Stimulated activated naive CD8-positive, alpha-beta T cell treated with anti-CD3 and anti-CD28 coated beads, Interleukin-15, amount 100 ng/mL, for 72 hours (primary cell): ENCODE measurements around the gene TSSK2.
A peak's percentile ranks its signal among the peaks of the same experiment; 100 is the strongest.

ENCODE experiments used
- ATAC-seq: fragments of 150-1000 bp; cut with Tn5 transposase; 2 replicates; pipeline ENCODE4 v1.10.0; 2021; ENCODE audit warnings: mild to moderate bottlenecking, moderate library complexity
- DNase-seq, 2 donors: peaks; one replicate each; pipeline ENCODE4 v3.0.0; 2021 to 2022
- H3K27ac Mint-ChIP-seq, 2 donors: one replicate each; pipeline ENCODE4 v1.8.0; 2022; ENCODE audit warnings: mild to moderate bottlenecking in 2 of 2, mixed read lengths in 2 of 2, moderate library complexity in 2 of 2
- H3K27me3 Mint-ChIP-seq: one replicate; pipeline ENCODE4 v1.8.0; 2022; ENCODE audit warnings: mixed read lengths
- H3K4me1 Mint-ChIP-seq: one replicate; pipeline ENCODE4 v1.8.0; 2022; ENCODE audit warnings: mild to moderate bottlenecking, mixed read lengths
- H3K4me3 Mint-ChIP-seq, 2 donors: one replicate each; pipeline ENCODE4 v1.8.0; 2022; ENCODE audit warnings: mild to moderate bottlenecking in 2 of 2, mixed read lengths in 2 of 2, moderate library complexity in 1 of 2
- H3K9me3 Mint-ChIP-seq, 2 donors: one replicate each; pipeline ENCODE4 v1.8.0; 2022; ENCODE audit warnings: mixed read lengths in 2 of 2

The TSSK2 gene

DNA sequence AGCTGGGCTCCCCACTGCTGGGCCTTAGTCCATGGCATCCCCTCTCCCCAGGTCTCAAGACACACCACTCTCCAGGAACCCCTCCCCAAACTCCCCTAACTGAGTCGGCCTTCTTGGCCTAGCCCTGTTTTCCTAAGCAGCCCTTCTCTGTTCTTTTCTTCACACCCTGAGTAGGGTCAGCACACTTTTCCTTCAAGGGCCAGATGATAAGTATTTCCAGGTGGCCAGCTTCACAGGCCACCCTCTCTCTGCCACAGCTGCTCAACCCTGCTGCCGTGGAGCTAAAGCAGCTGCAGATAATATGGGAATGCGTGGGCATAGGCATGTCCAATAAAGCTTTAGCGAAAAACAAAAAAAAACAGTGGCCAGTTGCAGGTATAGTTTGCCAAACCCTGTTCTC lies 33.0 kb upstream of the TSSK2 start:
- H3K27me3 Mint-ChIP-seq = no peaks in the 10 kb centered on the region
- peaks cover 22% of the 10 kb centered on the region for H3K4me1 Mint-ChIP-seq
- H3K4me3 Mint-ChIP-seq = no peak overlapping the region
- ATAC-seq = no peak
- H3K9me3 Mint-ChIP-seq = no peaks in the 10 kb centered on the region
- peak overlapping the region in 1 of 2 donors; percentile 13 for H3K27ac Mint-ChIP-seq
- DNase-seq = no peak

DNA sequence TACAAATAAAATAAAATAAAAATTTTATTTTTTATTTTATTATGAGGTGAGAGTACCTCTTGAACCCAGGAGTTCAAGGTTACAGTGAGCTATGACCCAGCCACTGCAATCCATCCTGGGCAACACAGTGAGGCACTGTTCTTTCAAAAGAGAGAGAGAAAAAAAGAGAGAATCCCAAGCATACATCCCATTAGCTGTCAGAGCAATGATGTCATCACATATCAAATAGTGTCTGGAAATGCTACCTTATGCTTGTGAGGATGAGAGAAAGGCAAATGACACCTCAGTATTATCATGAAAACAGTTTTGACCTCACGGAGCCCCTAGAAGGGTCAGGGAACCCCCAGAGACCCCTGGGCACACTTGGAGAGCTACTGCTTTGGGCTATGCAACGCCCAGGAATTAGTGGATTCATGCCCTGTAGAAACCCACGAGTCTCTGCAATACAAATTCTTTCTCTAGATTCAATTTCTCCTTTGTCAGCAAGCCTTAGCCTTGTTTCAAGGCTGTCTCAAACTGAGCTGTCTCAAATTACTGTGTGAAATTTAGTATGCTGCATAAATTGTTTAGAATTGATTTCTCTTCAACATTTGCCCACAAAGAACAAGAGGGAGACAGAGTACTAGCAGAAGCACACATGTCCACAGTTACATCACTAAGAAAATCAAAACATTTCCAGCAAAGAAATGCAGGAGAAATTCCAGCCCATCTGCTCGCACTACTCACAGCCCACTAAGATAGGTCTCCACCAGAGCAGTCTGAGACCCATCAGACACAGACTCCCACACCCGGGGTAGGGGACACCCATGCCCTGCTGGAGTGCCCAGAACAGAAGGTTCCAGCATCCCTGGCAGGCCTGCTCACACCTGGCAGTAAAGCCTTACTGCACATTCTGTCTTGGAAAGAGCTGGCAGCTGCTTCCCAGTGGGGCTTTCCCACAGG lies 27.0 kb upstream of the TSSK2 start:
- ATAC-seq = no peak
- DNase-seq = no peak
- no peaks in the 10 kb centered on the region for H3K9me3 Mint-ChIP-seq
- peaks cover 47% of the 10 kb centered on the region for H3K4me1 Mint-ChIP-seq
- H3K27ac Mint-ChIP-seq = peak overlapping the region in 1 of 2 donors; percentile 19
- no peak overlapping the region for H3K4me3 Mint-ChIP-seq
- no peaks in the 10 kb centered on the region for H3K27me3 Mint-ChIP-seq

DNA sequence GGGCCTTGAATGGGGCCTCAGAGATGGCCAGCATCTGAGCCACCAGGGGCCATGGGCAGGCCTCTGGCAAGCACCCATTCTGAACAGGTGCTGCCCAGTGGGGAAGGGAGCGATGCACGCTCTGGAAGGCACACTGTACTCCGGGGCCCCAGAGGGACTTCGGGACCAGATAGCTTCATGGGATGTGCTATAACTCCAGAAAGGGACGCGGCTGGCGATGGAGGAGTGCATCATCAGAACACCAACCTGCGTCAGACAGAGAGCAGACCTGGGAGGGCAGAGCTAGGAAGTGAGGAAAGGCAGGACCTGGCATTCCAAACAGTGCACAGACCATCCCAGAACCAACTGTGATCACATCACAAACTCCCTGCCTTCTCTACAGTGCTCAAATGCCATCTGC lies 25.7 kb upstream of the TSSK2 start:
- Mint-ChIP-seq H3K4me3 (no peak overlapping the region), H3K9me3 (no peaks in the 10 kb centered on the region), H3K27me3 (no peaks in the 10 kb centered on the region), H3K4me1 (peaks cover 54% of the 10 kb centered on the region), H3K27ac (no peak overlapping the region)
- ATAC-seq (no peak), DNase-seq (no peak)

DNA sequence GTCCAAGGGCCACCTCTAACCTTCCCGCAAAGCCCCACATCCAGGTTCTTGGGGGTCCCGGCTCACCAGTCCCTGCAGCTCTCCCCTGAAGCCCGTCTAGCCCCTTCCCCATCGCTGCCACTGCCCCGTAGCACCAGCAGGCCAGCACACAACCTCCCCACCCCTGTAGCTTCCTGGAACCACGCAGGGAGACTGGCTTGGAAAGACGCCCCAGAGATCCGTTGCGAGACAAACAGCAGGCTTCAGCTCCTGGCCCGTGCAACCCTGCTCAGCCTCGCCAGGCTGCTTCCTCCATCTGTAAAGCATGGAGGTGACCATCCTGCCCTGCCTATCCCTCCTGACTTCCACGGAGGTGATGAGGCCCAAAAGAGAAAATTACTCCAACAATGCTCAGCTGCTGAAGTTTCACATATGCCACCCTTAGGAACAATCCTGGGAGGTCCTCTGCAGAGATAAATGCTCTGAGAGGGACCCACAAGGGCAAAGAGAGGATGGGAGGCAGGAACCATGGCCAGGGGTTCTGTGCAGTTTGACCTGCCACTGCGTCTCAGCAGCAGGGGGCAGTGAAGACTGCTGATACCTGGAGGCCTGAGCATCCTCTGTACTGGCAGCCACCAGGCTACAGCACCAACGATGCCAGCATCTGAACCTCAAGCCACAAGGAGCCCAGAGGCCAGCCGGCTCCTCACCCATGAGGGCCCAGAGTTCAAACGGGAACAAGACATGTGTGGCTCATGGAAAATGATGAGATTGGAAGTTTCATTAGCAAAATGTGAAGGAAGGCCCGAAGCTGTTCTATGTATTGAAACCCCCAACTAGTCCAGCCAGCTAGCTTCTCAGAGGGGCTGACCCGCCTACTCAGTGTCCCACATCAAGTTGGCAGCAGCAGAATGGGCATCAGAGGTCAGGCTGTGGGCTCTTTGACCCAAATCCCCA lies 25.0 kb upstream of the TSSK2 start:
- Mint-ChIP-seq H3K4me1 (peaks cover 60% of the 10 kb centered on the region), H3K27ac (no peak overlapping the region)
- peak in 1 of 2 donors; percentile 54 for DNase-seq

DNA sequence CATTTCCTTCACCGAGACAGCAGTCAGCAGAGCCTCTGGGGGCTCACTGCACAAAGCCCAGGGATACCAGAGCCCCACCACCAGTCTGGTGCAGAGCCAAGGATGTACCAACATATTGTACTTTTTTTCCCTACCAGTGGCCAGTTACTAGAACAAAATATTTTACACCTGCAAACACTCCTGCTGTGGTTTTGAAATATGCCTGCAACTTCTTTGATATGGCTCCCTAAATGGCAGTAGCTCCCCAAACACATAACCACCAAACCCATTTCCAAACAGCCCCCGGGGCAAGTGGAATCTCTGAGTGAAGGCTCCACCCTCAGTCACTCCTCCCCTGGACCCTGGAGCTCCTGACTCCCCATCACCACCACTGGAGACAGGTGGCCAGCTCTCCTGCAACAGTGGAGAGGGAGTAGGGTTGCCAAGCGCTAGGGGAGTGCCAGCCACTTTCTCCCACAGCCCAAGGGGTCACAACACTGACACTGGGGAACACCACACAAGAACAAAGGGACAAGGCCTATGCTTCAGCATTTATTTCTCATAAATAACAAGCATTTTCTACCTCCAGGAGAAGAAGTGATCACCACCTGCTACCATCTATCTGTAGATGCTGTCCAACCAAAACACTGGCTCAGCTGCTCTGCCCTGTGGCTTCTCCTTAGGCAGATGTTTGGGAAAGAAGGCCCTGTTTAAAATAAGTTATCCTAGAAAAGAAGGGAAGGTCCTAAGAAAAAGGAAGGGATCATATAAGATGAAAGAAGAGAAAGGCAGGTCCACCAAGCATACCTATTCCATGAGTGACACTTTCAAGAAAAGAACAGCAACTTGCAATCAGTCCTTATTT lies 24.0 kb upstream of the TSSK2 start:
- no peak for DNase-seq
- Mint-ChIP-seq H3K27me3 (no peaks in the 10 kb centered on the region), H3K27ac (peak overlapping the region; percentile 41 to 55), H3K4me1 (peaks cover 66% of the 10 kb centered on the region), H3K9me3 (no peaks in the 10 kb centered on the region), H3K4me3 (no peak overlapping the region)
- no peak for ATAC-seq

More for the DNA sequence above, 25.0 kb upstream of the TSSK2 start:
- Mint-ChIP-seq H3K27me3 (no peaks in the 10 kb centered on the region), H3K4me3 (peak overlapping the region in 1 of 2 donors; percentile 46), H3K9me3 (no peaks in the 10 kb centered on the region)
- ATAC-seq = peak; percentile 73

DNA sequence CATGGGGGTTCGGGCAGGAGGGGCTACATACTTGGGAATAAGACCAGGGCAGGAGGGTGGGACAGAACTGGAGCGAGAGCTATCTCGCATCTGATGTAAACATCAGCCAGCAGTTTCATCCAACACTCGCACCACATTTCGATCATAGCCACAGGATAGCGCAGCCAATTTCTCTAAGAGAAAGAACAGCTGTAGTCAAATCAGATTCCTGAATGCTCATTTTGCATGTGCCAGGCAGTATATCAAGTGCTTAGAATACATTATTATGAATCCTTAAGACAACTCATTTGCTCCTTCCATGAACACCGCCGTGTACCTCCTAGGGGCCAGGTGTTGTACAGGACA lies 23.4 kb upstream of the TSSK2 start:
- Mint-ChIP-seq H3K4me1 (peaks cover 70% of the 10 kb centered on the region), H3K4me3 (no peak overlapping the region), H3K27ac (peak overlapping the region in 1 of 2 donors; percentile 92), H3K9me3 (no peaks in the 10 kb centered on the region), H3K27me3 (no peaks in the 10 kb centered on the region)
- ATAC-seq = no peak
- DNase-seq = no peak

DNA sequence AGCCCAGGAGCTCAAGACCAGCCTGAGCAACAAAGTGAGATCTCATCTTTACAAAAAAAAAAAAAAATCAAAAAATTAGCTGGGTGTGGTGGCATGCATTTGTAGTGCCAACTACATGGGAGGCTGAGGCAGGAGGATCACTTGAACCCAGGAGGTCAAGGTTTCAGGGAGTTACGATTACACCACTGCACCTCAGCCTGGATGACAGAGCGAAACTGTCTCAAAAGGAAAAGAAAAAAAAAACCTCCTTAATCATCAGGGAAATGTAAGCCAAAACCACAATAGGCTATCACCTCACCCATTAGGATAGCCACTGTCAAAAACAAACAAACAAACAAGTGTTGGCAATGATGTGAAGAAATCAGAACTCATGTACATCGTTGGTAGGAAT lies 22.3 kb upstream of the TSSK2 start:
- peak overlapping the region; percentile 33 to 75 for H3K4me3 Mint-ChIP-seq
- H3K27me3 Mint-ChIP-seq = no peaks in the 10 kb centered on the region
- peak overlapping the region in 1 of 2 donors; percentile 36 for H3K27ac Mint-ChIP-seq
- no peaks in the 10 kb centered on the region for H3K9me3 Mint-ChIP-seq
- DNase-seq = no peak
- peaks cover 74% of the 10 kb centered on the region for H3K4me1 Mint-ChIP-seq
- ATAC-seq = no peak

DNA sequence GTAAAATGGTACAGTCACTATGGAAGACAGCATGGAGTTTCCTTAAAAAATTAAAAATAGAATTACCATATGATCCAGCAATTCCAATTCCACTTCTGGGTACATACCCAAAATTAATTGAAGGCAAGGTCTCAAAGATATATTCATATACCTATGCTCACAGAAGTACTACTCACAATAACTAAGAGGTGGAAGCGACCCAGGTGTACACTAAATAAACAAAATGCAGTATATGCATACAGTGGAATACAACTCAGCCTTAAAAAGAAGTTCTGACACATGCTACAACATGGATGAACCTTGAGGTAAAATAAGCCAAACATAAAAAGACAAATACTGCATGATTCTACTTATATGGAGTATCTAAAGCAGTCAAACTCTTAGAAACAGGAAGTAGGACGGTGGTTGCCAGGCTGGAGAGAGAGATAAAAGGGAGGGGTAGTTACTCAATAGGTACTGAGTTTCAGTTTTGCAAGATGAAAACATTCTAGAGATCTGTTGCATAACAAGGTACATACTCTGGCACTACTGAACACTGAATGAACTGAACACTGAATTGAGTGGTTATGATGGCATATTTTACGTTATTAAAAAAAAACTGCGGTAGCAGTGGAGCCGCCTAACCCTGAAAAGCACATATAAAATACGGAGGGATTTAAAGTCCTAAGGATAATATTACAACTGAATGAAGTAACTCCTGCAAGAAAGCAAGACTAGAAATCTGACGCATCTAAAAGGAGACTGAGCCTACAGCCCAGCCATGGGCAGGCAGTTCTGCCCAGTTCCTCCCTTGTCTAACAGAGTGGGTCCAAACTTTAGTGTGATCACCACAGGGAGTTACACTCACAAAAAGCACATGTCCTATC lies 21.7 kb upstream of the TSSK2 start:
- Mint-ChIP-seq H3K9me3 (no peaks in the 10 kb centered on the region), H3K27me3 (no peaks in the 10 kb centered on the region), H3K27ac (peak overlapping the region; percentile 76 to 92), H3K4me1 (peaks cover 77% of the 10 kb centered on the region), H3K4me3 (peak overlapping the region; percentile 75 to 78)
- peak in 1 of 2 donors; percentile 50 for DNase-seq
- peak; percentile 95 for ATAC-seq

DNA sequence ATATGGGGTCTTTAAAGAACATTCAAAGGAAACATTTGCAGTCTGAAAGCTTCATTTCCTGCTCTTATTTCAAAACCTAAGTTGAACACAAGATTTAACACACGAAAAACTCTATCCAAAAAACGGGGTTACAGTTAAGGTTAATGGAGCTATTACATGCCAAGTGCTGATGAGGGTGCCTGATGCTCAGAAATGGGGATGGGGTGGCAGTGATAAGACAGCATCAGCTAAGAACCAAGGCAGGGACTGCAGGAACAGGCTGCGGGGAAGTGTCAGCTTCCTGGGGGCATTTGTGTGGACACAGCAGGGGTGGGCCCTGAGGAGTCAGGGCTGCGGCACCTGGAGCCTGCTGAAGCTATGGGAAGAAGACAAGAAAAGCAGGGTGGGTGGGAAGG lies 21.0 kb upstream of the TSSK2 start:
- Mint-ChIP-seq H3K4me1 (peaks cover 83% of the 10 kb centered on the region), H3K4me3 (peak overlapping the region; percentile 75 to 78), H3K27ac (peak overlapping the region; percentile 76 to 90), H3K27me3 (no peaks in the 10 kb centered on the region), H3K9me3 (no peaks in the 10 kb centered on the region)
- DNase-seq = no peak
- ATAC-seq = no peak

DNA sequence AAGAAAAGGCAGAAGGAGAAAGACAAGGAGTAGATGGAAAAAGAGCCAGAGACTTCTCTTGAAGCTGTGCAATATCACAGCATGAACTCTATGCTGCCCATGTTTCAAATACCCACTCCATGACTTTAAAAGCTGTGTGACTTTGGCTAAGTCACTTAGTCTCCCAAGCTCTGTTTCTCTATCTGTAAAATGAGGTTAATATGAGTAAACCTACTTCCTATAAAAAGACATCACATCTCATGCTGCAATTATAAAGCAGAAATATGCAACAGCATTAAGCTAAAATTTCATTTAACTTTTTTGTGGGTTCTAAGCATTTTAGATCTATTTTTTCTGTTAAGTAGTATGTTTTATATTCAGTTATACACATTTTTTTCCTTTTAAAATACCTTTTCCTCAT lies 20.5 kb upstream of the TSSK2 start:
- H3K9me3 Mint-ChIP-seq = no peaks in the 10 kb centered on the region
- ATAC-seq (no peak), DNase-seq (no peak)
- H3K27ac Mint-ChIP-seq = no peak overlapping the region
- H3K4me1 Mint-ChIP-seq = peaks cover 83% of the 10 kb centered on the region
- no peak overlapping the region for H3K4me3 Mint-ChIP-seq
- no peaks in the 10 kb centered on the region for H3K27me3 Mint-ChIP-seq

DNA sequence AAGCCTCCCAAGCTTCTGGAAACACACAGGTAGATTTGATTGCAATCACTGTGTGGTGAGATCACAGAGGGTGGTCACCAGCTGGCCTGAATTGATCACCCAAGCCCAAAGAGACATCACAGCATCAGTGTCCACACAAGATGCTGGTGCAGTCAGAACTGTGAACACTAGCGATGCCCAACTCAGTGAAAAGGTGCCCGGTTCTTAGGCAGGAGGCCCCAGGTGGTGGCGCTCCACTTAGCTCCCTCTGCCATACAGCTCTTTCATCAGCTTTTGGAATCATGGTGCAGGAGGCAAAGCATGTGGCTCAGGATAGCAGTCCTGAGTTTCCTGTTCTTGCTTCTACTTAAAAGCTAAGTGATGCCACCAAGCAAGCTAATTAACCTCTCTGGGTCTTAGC lies 20.0 kb upstream of the TSSK2 start:
- peaks cover 83% of the 10 kb centered on the region for H3K4me1 Mint-ChIP-seq
- no peak overlapping the region for H3K4me3 Mint-ChIP-seq
- no peaks in the 10 kb centered on the region for H3K27me3 Mint-ChIP-seq
- no peaks in the 10 kb centered on the region for H3K9me3 Mint-ChIP-seq
- ATAC-seq (no peak), DNase-seq (no peak)
- peak overlapping the region; percentile 7 to 20 for H3K27ac Mint-ChIP-seq

DNA sequence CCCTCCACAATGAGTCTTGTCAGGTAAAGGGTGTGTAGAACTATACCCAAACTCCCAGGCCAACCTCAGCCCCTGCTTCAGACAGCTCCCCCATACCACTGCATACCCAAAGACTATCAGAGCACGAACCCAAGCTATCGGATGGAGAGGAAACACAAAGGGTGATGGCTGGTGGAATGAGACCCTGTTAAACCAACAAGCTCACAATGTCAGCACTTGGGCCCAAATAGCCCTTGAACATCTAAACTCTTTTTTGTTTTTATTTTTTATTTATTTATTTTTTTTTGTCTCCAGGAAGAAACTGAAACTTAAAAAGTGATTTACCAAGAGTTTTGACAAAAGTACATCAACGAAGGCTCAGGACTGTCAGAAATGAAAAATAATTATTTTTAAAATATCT lies 19.5 kb upstream of the TSSK2 start:
- Mint-ChIP-seq H3K4me3 (no peak overlapping the region), H3K4me1 (peaks cover 83% of the 10 kb centered on the region), H3K27ac (peak overlapping the region in 1 of 2 donors; percentile 20), H3K9me3 (no peaks in the 10 kb centered on the region), H3K27me3 (no peaks in the 10 kb centered on the region)
- DNase-seq = no peak
- ATAC-seq = no peak

DNA sequence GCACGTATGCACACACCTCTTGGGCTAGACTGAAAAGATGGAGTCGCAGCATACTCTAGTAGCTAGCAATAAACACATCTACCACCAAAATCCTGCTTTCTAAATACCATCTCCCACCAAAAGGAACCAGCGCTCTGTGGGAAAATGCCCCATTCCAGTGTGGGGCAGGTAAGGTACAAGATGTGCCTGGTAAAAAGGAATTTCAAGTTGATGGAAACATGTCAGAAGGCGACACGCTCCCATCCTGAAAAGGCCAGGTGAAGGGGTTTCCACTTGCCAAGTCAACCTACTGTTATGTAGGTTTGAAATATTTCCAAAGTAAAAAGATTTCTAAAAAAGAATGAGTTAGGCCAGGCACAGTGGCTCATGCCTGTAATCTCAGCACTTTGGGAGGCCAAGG lies 17.7 kb upstream of the TSSK2 start:
- no peak overlapping the region for H3K4me3 Mint-ChIP-seq
- H3K9me3 Mint-ChIP-seq = no peaks in the 10 kb centered on the region
- no peak overlapping the region for H3K27ac Mint-ChIP-seq
- no peak for DNase-seq
- no peaks in the 10 kb centered on the region for H3K27me3 Mint-ChIP-seq
- ATAC-seq = no peak
- peaks cover 83% of the 10 kb centered on the region for H3K4me1 Mint-ChIP-seq

DNA sequence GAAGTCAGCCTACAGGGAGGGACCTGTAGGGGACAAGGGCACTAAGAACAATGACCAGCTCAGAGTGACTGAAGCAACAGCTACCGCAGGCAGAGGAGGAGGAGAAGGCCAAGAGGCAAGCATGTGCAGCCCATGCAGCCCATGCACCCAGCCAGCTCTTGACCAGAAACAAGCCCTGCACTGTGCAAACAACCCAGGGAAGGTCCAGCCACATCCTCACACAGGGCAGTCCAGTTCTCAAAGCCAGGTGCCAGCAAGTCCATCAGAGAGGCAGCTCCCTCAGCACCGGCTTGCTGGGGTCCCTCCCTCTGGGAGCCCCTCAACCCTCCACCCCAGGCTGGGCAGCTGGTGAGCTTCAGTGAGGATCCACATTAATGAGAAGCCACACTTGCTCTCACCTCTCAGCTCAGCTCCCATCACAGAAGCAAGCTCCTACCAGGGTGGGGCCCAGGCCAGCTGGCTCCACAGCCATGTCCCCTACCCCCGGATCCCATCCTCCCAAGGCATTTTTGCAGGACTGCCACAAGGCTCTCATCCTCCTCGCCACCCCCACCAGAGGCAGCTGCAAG lies 16.0 kb upstream of the TSSK2 start:
- ATAC-seq (peak; percentile 37), DNase-seq (no peak)
- H3K4me1 Mint-ChIP-seq = peaks cover 83% of the 10 kb centered on the region
- H3K27me3 Mint-ChIP-seq = no peaks in the 10 kb centered on the region
- H3K9me3 Mint-ChIP-seq = no peaks in the 10 kb centered on the region
- H3K4me3 Mint-ChIP-seq = no peak overlapping the region
- peak overlapping the region in 1 of 2 donors; percentile 61 for H3K27ac Mint-ChIP-seq
